Gastrocnemius medialis (tissue), 4 donors: Measurements from ENCODE around the gene DNAJC28.

Experiments
- CTCF ChIP-seq, 5 experiments: fragments of 450-650 bp in 3 of 5; fragments of 200-600 bp in 2 of 5; sonication (generic) in 2 of 5; IDR thresholded peaks in 4 of 5; conservative IDR thresholded peaks in 1 of 5; 1 replicate in 4 of 5; 2 replicates in 1 of 5; pipeline ENCODE4 v1.5.1; 2016 to 2019; ENCODE audit warnings: antibody characterized with exemption in 5 of 5, mild to moderate bottlenecking in 3 of 5, moderate library complexity in 3 of 5
- POLR2A ChIP-seq, 2 donors: fragments of 450-650 bp; IDR thresholded peaks; one replicate each; pipeline ENCODE4 v1.6.1; 2017; ENCODE audit warnings: antibody characterized with exemption in 2 of 2, mild to moderate bottlenecking in 2 of 2, moderate library complexity in 2 of 2

GRCh38 chr21:33477066-33477465 is 14.4 kb downstream of the DNAJC28 start:
- TF ChIP-seq CTCF (IDR thresholded peaks at IDR 0.05 in 4 of 5, conservative IDR thresholded peaks at IDR 0.05 in 1 of 5) (no peak), POLR2A (IDR thresholded peaks at IDR 0.05) (no peak)
